ENCODE measurements around the gene AP2B1.
"Not testable (repeated sequence)": the region's sequence is repeated elsewhere in the genome, so short reads cannot be mapped to it uniquely, and the experiment has no call there.

The AP2B1 gene

DNA sequence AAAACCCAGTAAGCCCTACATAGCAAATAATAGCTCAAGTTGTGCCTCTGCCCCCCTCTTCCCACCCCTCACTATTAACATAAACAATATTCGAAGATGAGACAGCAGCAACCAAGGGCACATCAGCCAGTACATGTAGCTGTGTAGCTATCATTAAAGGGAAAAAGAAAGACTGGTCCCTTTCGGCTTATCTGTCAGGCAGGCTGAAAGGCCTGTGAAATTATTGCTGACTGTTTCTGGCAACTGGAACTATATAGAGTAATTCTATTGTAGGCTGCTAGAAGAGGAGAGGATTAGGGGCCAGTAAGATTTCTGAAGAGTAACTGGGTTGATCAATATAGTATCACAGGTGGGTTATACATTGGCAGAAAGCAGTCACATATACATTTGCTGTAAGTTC, 107.8 kb downstream of the AP2B1 start:
- in situ Hi-C loops (cut with MboI; ENCODE audit: low sequenced_read_pairs): no loop called here

DNA sequence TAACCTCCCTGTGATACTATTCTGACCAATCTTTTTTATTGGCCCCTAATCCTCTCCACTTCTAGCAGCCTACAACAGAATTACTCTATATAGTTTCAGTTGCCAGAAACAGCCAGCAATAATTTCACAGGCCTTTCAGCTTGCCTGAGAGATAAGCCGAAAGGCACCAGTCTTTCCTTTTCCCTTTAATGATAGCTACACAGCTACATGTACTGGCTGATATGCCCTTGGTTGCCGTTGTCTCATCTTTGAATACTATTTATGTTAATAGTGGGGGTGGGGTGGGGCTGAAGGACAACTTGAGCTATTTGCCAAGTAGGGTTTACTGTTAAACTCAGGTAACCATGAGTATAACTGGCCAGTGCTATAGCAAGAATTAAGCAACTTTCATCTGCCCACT, 108.5 kb downstream of the AP2B1 start:
- in situ Hi-C loops (cut with MboI; ENCODE audit: low sequenced_read_pairs): no loop called here

DNA sequence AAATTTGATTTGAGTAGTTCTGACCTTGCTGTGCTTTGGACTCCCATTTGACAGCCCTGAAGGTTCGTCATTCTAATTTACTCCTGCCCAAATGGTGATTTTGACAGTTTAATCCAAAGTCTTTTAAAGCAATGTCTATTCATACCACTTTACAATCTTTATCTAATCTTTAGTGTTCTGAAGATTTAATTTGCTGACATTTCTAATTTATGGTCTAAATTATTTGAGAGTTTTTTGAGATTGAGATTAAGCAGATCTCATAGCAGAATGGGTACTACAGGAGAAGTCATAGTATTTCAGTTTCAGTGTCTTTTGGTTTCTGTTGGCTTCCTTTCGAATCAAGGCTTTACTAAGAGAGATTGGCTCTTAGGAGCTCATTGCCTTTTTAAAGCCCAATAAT, 111.7 kb downstream of the AP2B1 start:
- in situ Hi-C loops (cut with MboI; ENCODE audit: low sequenced_read_pairs): no loop called here

DNA sequence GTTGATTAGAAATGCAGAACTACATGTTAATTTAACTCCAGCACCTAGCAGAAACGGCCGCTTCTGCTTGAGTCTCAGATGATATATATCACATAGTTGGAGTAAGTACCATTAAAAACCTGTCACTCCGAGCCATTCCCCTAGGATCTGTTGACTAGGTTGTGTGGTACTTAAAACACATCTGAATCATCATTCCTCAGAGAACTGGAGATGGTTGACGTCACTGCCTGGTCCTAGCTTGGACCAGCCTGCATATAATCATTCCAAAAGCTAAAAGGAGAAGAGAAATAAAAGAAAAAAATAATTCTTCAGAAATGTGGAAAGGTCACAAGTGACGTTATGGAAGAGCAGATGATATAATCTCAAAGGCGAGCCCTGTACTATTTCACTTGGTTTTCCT, 113.0 kb downstream of the AP2B1 start:
- in situ Hi-C loops (cut with MboI; ENCODE audit: low sequenced_read_pairs): no loop called here

DNA sequence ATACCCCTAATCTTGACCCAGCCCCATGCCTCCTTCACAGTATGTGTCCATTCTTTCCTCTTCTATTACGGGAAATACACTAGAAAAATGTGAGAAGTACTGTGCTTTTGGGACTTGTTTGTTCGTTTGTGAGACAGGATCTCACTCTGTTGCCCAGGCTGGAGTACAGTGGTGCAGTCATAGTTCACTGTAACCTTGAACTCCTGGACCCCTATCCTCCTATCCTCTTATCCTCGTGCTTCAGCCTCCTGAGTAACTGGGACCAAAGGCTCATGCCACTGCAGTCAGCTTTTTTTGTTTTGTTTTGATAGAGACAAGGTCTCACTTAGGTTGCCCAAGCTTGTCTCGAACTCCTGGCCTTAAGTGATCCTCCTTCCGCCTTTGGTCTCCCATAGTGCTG, 114.4 kb downstream of the AP2B1 start:
- in situ Hi-C loops (cut with MboI; ENCODE audit: low sequenced_read_pairs): no loop called here

DNA sequence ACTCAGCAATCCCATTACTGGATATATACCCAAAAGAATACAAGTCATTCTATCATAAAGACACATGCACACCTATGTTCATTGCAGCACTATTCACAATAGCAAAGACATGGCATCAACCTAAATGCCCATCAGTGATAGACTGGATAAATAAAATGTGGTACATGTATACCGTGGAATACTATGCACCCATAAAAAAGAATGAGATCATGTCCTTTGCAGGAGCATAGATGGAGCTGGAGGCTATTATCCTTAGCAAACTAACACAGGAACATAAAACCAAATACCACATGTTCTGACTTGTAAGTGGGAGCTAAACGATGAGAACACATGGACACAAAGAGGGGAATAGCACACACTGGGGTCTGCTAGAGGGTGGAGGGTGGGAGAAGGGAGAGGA, 116.2 kb downstream of the AP2B1 start:
- in situ Hi-C loops (cut with MboI; ENCODE audit: low sequenced_read_pairs): not testable (repeated sequence)

DNA sequence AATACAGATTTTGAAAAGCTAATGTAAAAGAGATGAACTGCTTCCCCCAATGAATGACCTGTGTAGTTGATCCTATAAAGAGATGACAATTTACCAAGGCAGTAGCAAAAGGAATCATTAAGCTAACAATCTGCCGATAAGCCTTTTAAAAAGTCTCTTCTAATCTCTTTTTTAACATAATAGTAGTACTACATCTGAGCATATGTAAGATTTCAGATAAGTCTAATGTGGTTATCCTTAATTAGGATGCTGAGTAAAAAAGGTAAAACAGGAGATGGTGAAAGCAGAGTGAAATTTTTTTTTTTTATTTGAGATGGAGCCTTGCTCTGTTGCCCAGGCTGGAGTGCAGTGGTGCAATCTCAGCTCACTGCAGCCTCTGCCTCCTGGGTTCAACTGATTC, 118.1 kb downstream of the AP2B1 start:
- in situ Hi-C loops (cut with MboI; ENCODE audit: low sequenced_read_pairs): no loop called here

DNA sequence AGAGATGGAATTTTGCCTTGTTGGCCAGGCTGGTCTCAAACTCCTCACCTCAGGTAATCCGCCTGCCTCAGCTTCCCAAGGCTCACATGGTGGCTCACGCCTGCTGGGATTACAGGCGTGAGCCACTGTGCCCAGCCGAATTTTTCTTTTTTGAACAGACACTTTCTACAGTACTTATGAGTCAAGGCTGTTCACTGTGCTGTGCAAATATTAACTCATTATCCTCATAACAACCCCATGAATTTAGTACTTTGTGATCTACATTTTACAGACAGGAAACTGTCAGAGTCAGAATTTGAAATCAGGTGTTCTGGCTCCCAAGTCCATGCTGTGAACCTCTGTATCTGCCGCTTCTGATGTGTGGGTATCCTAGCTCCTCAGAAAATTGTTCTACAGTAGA, 118.6 kb downstream of the AP2B1 start:
- in situ Hi-C loops (cut with MboI; ENCODE audit: low sequenced_read_pairs): no loop called here

DNA sequence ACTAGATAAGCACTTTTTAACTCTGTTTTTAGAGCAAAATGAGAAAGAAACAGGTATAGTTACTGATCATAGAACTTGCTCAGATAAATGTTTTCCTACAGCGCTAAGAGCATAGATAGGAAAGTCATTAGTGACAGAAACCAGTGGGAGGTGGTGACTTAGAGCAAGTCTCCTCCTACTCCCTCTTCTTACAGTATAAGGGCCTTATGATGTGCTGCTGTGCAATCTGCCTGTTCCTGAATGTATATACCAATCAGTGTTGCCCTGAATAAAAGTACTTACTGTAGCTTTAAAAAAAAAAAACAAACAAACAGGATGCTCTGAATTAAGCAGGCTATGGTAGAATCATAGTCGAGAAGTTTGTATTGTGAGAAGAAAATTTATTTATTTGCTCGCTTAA, 121.0 kb downstream of the AP2B1 start:
- in situ Hi-C loops (cut with MboI; ENCODE audit: low sequenced_read_pairs): no loop called here

DNA sequence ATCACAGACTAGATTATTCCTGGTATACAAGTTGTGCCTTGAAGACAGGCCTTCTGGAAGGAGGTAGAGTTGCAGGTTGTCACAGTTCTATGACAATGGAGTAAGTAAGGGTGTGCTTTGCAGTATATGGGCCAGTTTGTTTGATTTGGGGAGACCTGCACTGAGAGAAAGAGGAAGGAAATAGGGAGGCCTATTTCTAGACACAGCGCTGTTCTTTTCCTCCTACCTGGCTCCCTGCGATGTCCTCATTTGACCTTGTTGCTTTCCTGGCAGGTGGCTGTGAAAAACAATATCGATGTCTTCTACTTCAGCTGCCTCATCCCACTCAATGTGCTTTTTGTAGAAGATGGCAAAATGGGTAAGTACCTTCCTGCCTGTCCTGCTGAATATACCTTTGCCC, 121.8 kb downstream of the AP2B1 start:
- in situ Hi-C loops (cut with MboI; ENCODE audit: low sequenced_read_pairs): no loop called here

DNA sequence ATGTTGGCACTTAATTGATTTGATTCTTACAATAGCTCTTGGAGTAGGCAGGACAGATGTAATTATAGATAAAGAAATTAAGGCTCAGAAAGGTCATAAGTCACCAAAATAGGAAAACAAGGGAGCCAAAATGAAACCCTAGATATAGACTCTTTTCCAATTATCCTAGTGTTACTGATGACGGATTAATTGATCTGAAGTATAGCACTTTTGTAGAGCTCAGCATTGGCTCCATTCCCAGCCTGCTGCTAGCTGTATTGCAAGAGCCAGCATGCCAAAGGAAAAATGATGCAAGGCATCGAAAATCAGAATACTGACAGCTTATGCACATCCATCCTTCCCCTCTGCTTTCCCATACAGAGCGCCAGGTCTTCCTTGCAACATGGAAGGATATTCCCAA, 122.8 kb downstream of the AP2B1 start:
- in situ Hi-C loops (cut with MboI; ENCODE audit: low sequenced_read_pairs): no loop called here

DNA sequence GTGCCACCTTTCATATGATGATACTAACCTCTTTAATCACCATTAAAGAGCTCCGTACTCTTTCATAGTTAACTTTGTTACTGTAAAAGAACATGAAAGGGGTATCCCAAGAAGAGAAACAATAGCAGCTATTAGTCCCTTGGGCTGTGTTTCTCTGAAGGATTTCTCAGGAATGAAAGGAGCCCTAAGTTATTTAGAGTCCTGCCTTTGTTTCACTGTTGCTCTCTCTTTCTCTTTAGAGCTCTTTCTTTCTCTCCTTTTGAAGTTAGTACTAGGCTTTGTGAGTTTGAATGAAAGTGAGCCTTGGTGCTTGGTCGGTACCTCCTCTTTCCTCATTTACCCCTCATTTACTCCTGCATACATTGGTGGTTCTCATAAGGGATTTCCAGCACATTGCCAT, 123.8 kb downstream of the AP2B1 start:
- in situ Hi-C loops (cut with MboI; ENCODE audit: low sequenced_read_pairs): no loop called here

DNA sequence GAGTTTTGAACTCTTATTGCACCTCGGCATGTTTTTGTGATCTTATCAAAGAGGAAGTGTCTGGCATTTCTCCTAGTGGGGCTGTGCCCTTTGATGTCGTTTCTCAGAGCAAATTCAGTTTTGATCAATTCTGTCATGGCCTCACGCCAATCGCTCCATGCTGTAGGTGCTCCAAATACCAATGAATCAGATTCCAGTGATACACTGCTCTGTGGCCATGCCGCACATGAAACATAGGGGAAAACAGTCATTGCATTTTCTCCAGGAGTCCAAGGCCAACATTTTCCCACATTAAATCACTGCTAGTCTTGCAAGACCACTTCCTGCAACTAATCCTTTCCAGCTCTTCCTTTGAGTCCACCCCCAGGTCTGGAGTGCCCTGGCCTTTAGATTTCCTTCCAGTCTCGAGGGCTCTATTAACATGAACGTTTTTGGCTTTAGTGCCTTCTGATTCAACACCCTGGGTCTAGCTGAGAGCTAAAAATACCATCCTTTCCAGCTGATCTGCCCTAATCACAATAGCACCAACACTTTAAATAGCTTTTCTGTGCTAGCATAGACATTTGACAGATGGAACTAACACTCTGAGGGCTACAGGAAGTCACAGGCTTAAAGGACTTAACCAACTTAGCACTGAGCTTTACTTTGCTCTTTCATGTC, 126.1 kb downstream of the AP2B1 start:
- in situ Hi-C loops (cut with MboI; ENCODE audit: low sequenced_read_pairs): no loop called here

DNA sequence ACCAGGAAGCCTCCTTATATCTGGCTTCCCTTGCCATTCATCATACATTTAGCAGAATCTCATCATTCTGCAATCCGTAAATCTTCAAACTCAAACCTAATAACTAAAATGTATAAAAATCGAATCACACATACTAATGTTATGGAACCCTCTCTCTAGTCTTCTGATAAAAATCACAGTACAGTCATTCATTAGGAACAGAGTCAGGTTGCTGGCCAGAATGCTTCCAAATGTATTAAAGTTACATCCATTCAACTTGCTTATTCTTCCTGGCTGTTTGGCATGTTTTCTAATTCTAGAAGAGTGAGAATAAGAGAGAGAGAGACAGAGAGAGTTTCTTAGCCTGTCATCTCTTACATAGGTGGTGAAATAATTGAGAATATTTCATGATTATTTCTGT, 127.9 kb downstream of the AP2B1 start:
- in situ Hi-C loops (cut with MboI; ENCODE audit: low sequenced_read_pairs): no loop called here

DNA sequence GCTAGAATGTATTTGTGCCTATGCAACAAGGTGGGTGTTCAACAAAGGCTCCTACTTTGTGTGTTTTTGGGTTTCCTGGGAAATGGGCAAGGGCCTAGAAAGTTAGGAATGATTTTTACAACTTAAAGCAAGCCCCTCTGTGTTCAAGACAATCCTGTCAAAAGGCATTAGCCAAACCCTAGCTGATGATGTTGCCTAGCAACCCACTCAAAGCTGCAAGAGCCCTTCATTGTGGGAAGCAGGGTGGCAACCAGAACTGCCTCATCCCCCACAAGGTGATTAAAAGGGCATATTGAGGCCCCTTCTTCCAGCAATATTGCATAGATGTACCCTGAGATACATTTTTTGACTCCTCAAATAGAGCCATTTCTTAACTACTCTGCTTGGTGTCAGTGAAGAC, 128.3 kb downstream of the AP2B1 start:
- in situ Hi-C loops (cut with MboI; ENCODE audit: low sequenced_read_pairs): no loop called here

DNA sequence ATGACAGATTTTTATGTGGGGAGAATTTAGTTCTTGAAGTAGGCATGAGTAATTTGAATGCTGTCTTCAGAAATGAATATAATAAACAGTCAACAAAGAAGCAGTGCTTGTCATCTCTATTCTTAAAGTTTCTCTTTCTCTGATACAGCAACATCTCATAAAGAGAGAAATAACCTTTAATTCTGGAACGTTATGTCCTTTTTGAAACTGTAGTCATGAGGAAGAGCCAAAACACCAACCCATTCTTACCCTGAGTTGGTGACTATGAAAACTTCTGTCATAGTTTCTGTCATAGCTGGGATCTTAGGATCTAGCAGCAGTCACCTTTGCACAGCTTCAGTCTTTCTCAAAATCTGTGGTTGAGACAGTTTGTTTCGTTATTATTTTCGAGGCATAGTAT, 129.1 kb downstream of the AP2B1 start:
- in situ Hi-C loops (cut with MboI; ENCODE audit: low sequenced_read_pairs): no loop called here

DNA sequence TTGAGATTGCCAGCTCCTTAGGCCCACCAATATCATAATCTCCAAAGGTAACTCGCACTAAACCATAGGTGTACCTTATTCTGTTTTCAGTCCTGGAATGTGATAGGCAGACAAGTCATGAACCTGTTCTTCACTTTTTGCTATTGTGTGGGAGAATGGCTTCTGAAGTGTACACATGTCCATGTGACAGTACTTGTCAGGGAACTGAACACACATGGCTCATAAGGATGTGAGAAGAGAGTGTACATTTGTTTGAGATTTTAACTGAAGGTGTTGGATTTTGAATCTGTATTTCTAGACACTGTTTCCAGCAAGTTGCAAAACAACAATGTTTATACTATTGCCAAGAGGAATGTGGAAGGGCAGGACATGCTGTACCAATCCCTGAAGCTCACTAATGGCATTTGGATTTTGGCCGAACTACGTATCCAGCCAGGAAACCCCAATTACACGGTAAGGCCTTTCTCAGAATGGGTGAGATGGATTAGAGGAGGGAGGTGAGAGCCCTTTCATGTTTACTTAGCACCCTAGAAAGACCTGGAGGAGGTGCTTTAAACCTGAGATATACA, 129.9 kb downstream of the AP2B1 start:
- in situ Hi-C loops (cut with MboI; ENCODE audit: low sequenced_read_pairs): no loop called here

DNA sequence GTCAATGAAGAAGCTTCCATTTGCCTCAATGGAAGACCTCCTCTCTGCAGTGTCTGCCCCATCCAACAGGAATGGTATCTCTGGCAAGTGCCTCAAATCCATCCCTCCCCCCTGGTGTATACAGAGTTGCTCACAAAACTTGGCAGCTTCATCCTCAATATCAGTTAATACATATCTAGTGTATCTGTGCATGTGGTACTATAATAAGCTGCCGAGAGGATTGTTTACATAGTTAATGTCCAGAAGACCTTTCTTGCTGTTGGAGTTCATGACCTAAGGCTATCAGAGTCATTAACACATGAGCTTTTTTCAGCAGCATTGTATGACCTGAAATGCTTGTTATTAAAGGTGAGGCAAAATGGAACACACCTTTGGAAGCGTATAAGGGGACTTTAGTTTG, 130.4 kb downstream of the AP2B1 start:
- in situ Hi-C loops (cut with MboI; ENCODE audit: low sequenced_read_pairs): no loop called here

DNA sequence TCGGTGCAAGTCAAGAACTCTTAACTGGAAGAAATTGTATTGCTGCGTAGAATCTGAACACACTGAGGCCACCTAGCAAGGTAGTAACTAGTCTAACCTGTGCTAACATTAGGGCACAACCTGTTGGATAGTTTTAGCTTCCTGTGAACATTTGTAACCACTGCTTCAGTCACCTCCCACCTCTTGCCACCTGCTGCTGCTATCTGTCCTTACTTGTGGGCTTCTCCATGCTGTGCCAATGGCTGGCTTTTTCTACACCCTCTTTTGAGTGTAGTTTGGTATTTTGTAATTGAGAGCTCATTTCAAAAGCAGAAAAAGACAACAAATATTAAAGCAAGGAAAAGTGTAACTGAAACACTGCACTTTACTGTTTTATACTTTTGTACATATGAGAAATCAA, 136.6 kb downstream of the AP2B1 start:
- in situ Hi-C loops (cut with MboI; ENCODE audit: low sequenced_read_pairs): no loop called here

DNA sequence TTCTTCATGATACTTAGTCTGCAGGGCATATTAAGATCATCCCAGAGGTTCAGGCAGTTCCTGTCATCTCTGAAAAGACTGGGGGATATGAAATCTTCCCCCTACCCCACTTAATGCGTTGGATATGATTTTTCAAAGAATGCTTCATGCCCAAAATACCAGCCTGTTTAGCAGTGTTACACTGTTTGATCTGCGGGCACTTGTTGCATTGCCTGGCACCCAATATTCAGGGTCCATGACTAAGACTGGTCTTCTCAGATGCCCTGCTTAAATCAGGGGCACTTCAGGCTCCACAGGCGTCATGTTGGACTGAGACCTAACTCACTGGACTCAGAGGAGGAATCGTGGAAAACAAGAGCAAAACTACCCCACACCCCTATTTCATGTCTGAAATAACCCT, 137.9 kb downstream of the AP2B1 start:
- in situ Hi-C loops (cut with MboI; ENCODE audit: low sequenced_read_pairs): no loop called here

DNA sequence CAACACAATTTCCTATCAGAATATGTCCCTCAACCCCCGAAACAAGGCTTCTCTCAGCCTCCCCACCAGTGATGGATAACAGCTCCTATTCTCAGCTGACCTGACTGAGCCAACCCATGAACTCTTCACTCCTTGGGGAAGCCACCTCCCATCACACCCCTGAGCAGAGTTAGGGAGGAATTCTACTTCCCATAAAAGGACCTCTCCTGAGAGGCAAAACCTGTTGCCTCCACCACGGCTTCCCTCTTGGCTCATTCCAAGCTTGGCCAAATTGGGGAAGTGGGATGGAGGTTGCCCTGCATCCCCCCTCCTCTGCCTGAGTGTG, 138.6 kb downstream of the AP2B1 start:
- in situ Hi-C loops (cut with MboI; ENCODE audit: low sequenced_read_pairs): no loop called here

DNA sequence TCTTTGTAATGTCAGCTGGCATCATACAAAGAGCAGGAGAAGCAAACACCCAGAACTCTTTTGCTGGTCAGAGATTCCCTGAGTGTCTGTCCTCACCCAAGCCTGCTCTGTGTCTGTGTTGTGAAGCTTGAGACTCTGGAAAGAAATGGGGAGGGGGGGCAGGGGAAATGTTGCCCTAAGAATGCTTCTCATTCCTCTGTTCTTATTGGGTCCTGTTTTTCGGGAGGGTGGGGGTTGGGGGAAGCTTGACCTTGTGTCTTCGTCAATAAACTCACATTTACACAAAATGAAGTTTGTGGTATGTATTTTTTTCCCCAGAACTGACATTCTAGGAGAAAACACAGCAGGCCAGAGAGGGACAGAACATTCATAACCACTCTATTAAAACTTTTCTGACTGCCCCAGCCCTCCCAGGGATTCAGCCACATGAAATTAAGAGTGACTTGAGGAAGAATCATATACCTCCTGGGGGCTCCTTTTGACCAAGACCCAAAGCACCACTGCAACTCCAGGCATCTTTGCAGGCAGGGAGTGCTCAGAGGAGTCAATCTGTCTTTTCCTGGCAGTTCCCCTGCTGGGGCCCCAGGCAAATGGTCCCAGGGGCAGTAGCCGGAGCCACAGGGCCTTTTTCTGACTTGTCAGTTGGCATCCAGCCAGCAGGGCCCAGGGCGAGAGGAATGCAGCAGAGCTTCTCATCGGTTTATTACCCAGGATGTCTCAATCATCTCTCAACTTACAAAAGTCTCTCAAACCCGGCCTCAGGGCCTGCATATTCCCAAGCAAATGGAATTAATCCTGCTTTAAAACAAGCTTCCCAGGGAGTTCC, 139.2 kb downstream of the AP2B1 start:
- in situ Hi-C loops (cut with MboI; ENCODE audit: low sequenced_read_pairs): no loop called here

Measured in hTERT RPE-1 (cell line).